HG02759 (cell line): ENCODE measurements around the gene TRIM46.
A peak's percentile ranks its signal among the peaks of the same experiment; 100 is the strongest.

ENCODE experiments used
- ATAC-seq: cut with Tn5 transposase; IDR thresholded peaks from one replicate; pipeline ENCODE4 v1.9.1; 2021; ENCODE audit warnings: mild to moderate bottlenecking, moderate library complexity; ENCODE audit not compliant: unreplicated experiment

TRIM46 gene

GRCh38 chr1:155173478-155174323, at the start of gene TRIM46:
Gene TRIM46 (plus strand): TSS chr1:155173849. CDS start chr1:155173967, 118 bp downstream.
- peak; percentile 21 for ATAC-seq

GRCh38 chr1:155124503-155125463, 48.9 kb upstream of the TRIM46 start:
- ATAC-seq: no peak

DNA sequence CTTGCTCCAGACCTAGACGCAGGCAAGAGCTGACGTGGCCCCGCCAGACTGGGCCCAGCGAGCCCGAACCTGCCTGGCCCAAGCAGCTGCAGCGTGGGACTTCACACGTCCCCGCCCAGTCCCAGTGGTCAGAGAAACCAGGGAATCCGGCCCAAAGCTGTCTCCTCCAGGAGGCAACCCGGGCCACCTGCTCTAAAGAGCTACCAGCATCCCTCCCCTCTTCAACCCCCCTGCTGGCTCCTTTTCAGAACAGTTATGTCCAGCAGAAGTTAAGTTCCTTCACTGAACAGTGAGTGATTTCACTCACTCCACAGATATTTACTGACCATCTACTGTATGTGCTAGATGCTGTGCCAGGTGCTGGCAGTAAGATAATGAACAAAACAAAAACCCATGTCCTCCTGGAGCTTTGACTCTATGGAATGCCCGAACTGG, 48.1 kb upstream of the TRIM46 start:
- no peak for ATAC-seq

DNA sequence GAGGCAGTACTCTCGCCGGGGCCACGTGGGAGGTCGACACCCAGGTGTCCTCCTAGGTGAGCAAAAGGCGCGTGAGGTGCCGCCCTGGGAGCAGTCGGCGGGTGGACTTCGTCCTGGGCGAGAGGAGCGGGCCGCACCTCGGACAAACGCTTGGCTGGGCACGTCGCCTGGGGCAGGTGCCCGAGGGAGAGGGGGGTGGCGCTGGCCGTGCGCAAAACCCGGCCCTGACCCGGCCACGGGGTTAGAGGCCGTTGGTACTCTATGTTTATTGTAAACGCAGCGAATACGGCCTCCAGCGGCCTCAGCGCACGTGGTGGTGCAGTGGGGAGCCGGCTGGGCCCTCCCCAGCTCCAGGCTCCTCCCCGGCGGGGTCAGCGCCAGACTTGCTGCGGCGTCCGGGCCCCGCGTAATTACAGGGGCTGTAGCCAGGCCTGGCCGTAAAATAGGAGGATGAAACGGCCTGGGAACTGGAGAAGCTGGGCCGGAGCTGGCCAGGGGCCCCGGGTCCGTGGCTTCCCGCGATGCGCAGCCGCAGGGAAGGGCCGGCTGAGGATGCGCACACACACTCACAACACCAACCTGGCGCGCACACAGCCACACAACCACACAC, 47.6 kb upstream of the TRIM46 start:
- ATAC-seq: no peak

GRCh38 chr1:155126556-155127104, 47.0 kb upstream of the TRIM46 start:
- no peak for ATAC-seq

GRCh38 chr1:155127105-155127966, 46.3 kb upstream of the TRIM46 start, which contains the start of gene EFNA1:
Gene EFNA1 (plus strand): TSS chr1:155127876. CDS start chr1:155127978, 102 bp downstream.
- no peak for ATAC-seq

- ATAC-seq: no peak
Measured at GRCh38 chr1:155127967-155128754, 45.5 kb upstream of the TRIM46 start.

- ATAC-seq: no peak
Measured at GRCh38 chr1:155128755-155129473, 44.7 kb upstream of the TRIM46 start.

DNA sequence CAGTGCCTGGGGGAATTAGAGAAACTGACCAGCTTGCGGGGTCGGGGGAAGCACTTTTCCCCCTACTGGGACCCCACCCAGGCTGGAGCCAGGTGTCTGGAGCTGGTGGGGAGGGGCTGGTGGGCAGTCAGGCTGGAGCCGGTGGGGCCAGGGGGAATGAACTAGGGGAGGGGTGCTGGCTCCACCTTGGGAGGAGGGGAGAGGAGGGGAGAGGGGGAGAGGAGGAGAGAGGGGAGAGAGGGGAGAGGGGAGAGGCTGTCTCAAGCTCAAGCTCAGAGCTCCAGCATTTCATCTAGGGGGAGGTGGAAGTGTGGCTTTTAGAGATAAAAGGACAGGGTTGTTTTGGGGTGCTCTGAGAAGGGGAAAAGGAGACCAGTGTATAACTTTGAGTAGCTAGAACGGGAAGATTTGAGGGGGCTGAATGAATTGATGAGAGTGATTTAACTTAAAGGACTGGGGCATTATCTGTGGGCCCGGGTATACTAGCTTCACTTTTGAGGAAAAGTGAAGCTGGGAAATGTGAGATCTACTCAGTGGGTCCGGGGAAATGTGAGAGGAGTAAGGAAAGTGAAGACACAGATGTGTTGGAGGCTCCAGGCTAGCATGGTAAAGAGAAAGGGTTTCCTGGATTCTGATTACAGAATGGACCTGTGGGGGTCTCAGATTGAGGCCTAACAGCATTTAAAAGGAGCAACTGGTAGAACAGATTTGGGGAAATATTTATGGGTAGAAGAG, 43.2 kb upstream of the TRIM46 start:
- no peak for ATAC-seq

DNA sequence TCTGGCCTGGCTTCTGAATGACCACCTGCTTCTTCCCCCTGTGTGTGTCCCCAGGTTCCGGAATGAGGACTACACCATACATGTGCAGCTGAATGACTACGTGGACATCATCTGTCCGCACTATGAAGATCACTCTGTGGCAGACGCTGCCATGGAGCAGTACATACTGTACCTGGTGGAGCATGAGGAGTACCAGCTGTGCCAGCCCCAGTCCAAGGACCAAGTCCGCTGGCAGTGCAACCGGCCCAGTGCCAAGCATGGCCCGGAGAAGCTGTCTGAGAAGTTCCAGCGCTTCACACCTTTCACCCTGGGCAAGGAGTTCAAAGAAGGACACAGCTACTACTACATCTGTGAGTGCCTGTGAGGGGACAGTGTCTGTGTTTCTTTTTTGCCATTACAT, 42.4 kb upstream of the TRIM46 start:
- no peak for ATAC-seq

DNA sequence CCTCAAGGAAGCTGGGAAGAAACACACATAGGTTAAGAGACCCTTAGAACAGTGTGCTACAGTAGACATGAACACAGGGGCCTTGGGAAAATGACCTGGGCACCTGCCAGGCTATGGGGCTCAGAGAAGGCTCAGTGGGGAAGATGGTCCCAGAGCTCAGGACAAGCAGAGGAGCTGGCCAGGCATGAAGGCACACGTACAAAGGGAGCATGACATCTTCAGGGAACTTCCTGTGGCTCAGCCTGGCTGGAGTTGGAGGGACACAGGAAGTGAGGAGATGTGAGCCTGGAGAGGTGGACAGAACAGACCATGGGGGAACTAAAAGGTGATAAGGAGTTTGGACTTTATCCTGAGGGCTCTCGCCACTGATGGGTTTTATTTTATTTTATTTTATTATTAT, 41.8 kb upstream of the TRIM46 start:
- ATAC-seq: no peak

DNA sequence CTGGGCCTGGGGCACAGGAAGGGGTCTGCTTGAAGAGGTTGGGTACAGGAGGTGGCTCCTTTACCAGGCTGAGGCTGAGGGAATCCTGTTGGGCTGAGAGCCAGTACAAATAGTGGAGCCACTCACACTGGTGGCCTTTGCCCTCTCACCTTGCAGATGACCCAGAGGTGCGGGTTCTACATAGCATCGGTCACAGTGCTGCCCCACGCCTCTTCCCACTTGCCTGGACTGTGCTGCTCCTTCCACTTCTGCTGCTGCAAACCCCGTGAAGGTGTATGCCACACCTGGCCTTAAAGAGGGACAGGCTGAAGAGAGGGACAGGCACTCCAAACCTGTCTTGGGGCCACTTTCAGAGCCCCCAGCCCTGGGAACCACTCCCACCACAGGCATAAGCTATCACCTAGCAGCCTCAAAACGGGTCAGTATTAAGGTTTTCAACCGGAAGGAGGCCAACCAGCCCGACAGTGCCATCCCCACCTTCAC, 39.8 kb upstream of the TRIM46 start:
- ATAC-seq: no peak

DNA sequence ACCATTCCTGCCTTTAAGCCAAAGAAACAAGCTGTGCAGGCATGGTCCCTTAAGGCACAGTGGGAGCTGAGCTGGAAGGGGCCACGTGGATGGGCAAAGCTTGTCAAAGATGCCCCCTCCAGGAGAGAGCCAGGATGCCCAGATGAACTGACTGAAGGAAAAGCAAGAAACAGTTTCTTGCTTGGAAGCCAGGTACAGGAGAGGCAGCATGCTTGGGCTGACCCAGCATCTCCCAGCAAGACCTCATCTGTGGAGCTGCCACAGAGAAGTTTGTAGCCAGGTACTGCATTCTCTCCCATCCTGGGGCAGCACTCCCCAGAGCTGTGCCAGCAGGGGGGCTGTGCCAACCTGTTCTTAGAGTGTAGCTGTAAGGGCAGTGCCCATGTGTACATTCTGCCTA, 39.3 kb upstream of the TRIM46 start:
- no peak for ATAC-seq

GRCh38 chr1:155134880-155135414, 38.7 kb upstream of the TRIM46 start:
- ATAC-seq: no peak

DNA sequence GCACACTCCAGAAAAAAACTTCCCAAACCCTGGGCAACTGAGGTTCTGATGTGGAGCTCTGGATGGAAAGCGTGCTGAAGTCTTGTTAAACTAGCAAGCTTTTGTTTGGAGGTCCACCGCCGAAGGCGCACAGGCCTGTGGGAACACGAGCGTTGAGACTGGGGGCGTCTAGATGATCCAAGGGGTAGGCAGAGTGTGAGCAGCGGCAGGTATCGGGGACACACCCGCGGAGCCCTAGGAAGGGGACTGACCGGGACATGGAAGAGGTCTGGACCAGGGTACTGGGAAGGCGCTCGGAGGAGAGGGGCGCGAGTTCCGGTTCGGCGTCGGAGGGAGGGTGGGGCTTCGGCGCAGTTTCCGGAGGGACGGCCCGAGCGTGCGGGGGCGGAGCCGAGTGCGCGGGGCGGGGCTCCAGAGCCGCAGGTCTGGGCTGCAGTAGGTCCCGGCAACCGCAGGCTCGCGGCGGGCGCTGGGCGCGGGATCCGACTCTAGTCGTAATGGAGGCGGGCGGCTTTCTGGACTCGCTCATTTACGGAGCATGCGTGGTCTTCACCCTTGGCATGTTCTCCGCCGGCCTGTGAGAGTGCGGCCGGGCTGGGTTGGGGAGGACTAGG, 38.1 kb upstream of the TRIM46 start, which contains the start of gene SLC50A1:
SLC50A1 (plus strand) TSS at position 438 of the 614 bp plus-strand sequence; CDS start at position 498, 60 bp downstream.
- peak; percentile 81 for ATAC-seq

DNA sequence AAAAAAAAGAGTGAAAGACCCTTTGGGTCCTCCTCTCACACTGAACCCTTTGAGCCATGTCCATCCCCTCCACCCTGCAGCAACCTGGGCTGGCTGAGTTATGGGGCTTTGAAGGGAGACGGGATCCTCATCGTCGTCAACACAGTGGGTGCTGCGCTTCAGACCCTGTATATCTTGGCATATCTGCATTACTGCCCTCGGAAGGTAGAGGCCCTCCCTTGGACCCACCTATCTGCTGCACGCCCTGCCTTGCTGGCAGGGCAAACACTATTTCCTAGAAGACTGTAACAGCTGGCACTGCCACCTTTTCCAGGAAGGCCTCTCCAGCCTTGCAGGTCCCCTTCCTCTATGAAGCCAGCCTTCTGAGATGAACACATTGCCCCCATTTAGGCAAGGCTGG, 36.9 kb upstream of the TRIM46 start:
- ATAC-seq: no peak
